ENCODE data around the gene GNAI1.

The GNAI1 gene

GRCh38 chr7:80216996-80217842 is 82.6 kb downstream of the GNAI1 start:
- DNase-seq, result no peak

- no peak for DNase-seq
These were observed 84.1 kb downstream of the GNAI1 start for GRCh38 chr7:80218723-80219122.

DNA sequence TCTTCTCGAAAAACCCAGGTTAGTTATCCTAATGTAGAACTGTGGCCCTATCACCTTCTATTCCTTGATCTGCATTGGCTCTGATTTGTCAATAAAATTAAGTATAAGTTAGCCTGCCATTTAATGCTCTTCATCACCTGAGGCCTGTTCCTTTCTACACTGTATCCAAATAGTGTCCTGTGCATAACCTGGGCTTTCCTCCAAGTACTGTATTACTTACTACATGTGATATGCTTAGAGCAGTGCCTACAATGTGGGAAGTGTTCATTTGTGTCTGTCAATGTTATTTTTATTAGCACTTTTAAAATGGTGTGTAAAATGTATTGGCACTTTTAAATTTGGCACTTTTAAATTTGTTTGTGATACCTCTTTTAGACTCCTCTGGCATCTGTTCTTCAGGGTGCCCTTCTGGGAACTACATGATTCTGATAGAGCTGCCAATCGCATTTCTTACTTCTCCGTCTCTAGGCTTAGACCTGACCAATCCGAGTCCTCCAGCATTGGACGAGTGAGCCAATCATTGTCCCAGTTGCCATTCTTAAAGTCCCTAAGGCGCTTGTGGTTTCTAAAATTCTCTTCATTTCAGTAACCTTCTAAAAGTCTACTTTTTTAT is 85.5 kb downstream of the GNAI1 start:
- no peak for DNase-seq

- no peak for DNase-seq
These were observed 89.8 kb downstream of the GNAI1 start for GRCh38 chr7:80224415-80224814.

DNA sequence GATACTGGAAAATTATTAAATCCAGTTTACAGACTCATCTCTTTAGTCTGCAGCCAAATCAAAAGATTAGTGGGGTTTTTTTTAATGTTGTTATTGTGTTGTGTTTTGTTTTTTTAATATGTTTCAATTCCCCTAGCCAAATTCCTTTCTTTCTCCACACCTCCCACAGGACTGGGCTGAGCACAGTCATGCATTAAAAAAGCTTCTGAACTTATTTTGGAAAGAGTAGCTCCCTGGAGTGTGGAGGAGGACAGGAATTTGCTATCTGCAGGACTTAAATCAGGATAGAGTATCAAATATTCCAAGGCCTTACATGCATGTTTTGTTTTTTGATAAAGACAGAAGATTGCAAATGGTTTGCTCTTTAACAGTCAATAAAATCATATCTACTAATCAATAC is 90.7 kb downstream of the GNAI1 start:
- DNase-seq, result no peak

GRCh38 chr7:80226629-80227028 is 92.0 kb downstream of the GNAI1 start:
- DNase-seq, result no peak

- DNase-seq, result no peak
These were observed 95.7 kb downstream of the GNAI1 start for GRCh38 chr7:80230327-80230726.

GRCh38 chr7:80231707-80232106 is 97.1 kb downstream of the GNAI1 start:
- no peak for DNase-seq

GRCh38 chr7:80232979-80233724 is 98.5 kb downstream of the GNAI1 start:
- DNase-seq, result no peak

- no peak for DNase-seq
These were observed 100.7 kb downstream of the GNAI1 start for GRCh38 chr7:80235334-80235733.

DNA sequence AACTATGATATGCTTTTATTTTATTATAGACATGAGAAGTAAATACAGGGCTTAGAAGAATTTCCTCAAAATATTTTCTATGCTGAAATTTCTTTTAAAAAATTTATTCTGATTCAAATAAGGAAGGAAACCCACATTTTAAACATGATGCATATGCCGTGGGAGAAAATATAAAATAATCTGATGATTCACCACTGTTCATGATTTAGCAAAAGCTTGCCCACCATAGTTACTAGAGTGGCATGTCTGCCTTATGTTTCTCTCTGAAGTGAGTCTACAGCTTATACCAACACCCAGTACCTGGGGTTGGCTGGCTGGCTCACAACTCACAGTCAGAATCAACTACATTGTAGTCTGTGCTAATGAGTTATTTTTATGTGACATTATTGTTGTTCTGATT is 102.0 kb downstream of the GNAI1 start:
- DNase-seq, result no peak

GRCh38 chr7:80240265-80241025 is 105.8 kb downstream of the GNAI1 start:
- DNase-seq, result no peak

- DNase-seq, result no peak
These were observed 107.0 kb downstream of the GNAI1 start for GRCh38 chr7:80241671-80242070.

DNA sequence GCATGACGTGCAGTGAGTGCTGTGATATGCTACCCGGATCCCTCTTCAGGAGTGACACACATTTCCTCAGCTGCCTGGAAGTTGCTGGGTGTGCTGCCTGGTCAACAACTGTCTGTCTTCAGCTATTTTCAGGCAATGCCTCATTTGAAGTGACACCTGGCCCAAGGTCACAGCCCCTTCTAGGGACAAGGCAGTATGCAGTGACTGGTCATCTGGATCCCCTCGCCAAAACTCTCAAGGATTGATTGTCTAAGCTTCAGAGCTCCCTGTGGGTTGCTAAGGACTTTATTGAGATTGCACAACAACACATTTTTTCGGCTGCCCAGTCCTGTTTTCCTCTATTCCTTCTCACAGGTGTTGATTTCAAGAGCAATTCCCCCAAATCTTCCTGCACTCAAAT is 108.8 kb downstream of the GNAI1 start:
- DNase-seq, result no peak

- DNase-seq, result no peak
These were observed 109.7 kb downstream of the GNAI1 start for GRCh38 chr7:80244206-80244916.

DNA sequence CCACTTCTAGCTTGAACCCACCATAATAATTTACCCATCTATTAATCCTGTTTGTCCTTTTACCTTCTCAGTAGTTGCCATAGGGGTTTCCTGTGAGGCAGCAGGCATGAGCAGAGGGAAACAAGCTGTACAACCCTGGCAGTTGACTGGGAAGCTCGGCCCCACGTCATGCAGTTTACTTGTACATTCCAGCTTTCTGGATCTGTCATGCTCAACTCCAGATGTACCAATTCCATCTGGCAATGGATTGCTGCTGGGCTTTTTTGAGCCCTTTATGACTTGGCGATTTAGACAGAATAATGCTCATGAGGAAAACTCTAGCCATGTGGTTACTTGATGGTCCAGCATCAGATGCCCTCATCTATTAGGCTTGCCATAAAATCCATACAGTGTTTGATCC is 112.5 kb downstream of the GNAI1 start:
- DNase-seq, result no peak

GRCh38 chr7:80247891-80248290 is 113.3 kb downstream of the GNAI1 start:
- no peak for DNase-seq

GRCh38 chr7:80249184-80249583 is 114.6 kb downstream of the GNAI1 start:
- no peak for DNase-seq

- DNase-seq, result no peak
These were observed 115.1 kb downstream of the GNAI1 start for GRCh38 chr7:80249619-80250295.

- no peak for DNase-seq
These were observed 118.6 kb downstream of the GNAI1 start for GRCh38 chr7:80253237-80253636.

GRCh38 chr7:80253653-80254052 is 119.0 kb downstream of the GNAI1 start:
- no peak for DNase-seq

DNA sequence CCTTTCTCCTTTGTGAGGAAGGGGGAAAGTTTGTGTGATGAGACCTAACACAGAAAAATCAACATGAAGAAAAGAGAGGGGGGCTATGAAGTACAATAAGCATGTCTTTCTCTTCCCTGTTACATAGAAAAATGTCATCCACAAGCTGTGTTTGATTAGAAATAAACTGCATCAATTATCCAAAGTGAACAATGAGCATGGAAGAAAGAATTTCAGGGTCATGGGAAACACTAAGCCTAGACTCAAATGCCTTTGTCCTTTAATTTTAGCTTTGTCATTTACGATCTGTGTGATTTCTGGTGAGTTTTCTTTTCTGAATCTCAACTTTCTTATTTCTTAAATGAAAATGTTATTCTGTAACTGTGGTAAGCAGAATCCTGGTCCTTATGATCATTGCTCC is 121.0 kb downstream of the GNAI1 start:
- no peak for DNase-seq

Measured in NCI-H774 (cell line).